Lower leg skin (tissue), 4 donors: ENCODE results near the gene SMCO3. TPM values are rescaled to one million over a fixed set of nuclear protein-coding genes. Genes with fewer than 3 reads are reported as not detected.

Source experiments
- DNase-seq, 2 donors: peaks; one replicate each; pipeline ENCODE4 v3.0.0-alpha.2; 2019; ENCODE audit warnings: low spot score in 2 of 2
- H3K4me3 ChIP-seq: fragments of 200-600 bp; sonication (generic); 2 replicates; pipeline ENCODE4 v1.5.1; 2017; ENCODE audit warnings: mild to moderate bottlenecking, low read depth; ENCODE audit not compliant: poor library complexity, severe bottlenecking
- CTCF ChIP-seq, 3 donors: fragments of 450-650 bp; IDR thresholded peaks; one replicate each; pipeline ENCODE4 v1.5.1; 2016; ENCODE audit warnings: antibody characterized with exemption in 3 of 3, mild to moderate bottlenecking in 3 of 3, moderate library complexity in 2 of 3
- POLR2A ChIP-seq, 2 donors: fragments of 450-650 bp; IDR thresholded peaks; one replicate each; pipeline ENCODE4 v1.6.1; 2016 to 2017; ENCODE audit warnings: antibody characterized with exemption in 2 of 2, mild to moderate bottlenecking in 1 of 2, moderate library complexity in 1 of 2
- WGBS, 2 donors: methylation state at CpG; one replicate each; pipeline ENCODE4 v1.1.5; 2018; 5-methylcytosine and 5-hydroxymethylcytosine counted together
- intact Hi-C: fragments of 100-400 bp; cut with DNase I; formaldehyde crosslinking; loops from one replicate; pipeline ENCODE4 v1.15.0; 2023; ENCODE audit warnings: low total_unique reads
- total RNA-seq, 4 donors: library from RNA; depleted of rRNA; stranded (reverse); fragments of >200 nt; gene quantifications; one replicate each; pipeline ENCODE4 v1.1.0, GENCODE V29; 2016

Gene SMCO3
- total RNA-seq, 4 donors from 2014 or later, result 0.34 TPM; not detected in 3

GRCh38 chr12:14774074-14774905 lies 39.7 kb downstream of the SMCO3 start:
- intact Hi-C loops, result no loop called here
- no peak for TF ChIP-seq CTCF (IDR thresholded peaks at IDR 0.05)
- peak in 1 of 2 donors; percentile 86 for TF ChIP-seq POLR2A (IDR thresholded peaks at IDR 0.05)
- peak; percentile 98 to 100 for DNase-seq
- WGBS, 2 donors, result 1% methylated on average over 48 to 49 of the region's 67 CpGs
- H3K4me3 ChIP-seq, result peak overlapping the region; percentile 81

- 16 to 20% methylated on average over 16 of the region's 16 CpGs for WGBS, 2 donors
- intact Hi-C loops, result no loop called here
- no peak overlapping the region for H3K4me3 ChIP-seq
- DNase-seq, result peak in 1 of 2 donors; percentile 38
- TF ChIP-seq CTCF (IDR thresholded peaks at IDR 0.05) (no peak), POLR2A (IDR thresholded peaks at IDR 0.05) (no peak)
Measured at GRCh38 chr12:14773685-14774073, 40.3 kb downstream of the SMCO3 start.

GRCh38 chr12:14772946-14773345 lies 41.0 kb downstream of the SMCO3 start:
- intact Hi-C loops, result no loop called here
- TF ChIP-seq POLR2A (IDR thresholded peaks at IDR 0.05), result no peak
- no peak for TF ChIP-seq CTCF (IDR thresholded peaks at IDR 0.05)
- 93 to 95% methylated on average over 5 of the region's 5 CpGs for WGBS, 2 donors
- no peak for DNase-seq
- no peak overlapping the region for H3K4me3 ChIP-seq

GRCh38 chr12:14771651-14772137 lies 42.3 kb downstream of the SMCO3 start:
- intact Hi-C loops, result no loop called here
- no peak overlapping the region for H3K4me3 ChIP-seq
- DNase-seq, result no peak
- WGBS, 2 donors, result 20 to 25% methylated on average over 6 of the region's 6 CpGs
- TF ChIP-seq CTCF (IDR thresholded peaks at IDR 0.05) (no peak), POLR2A (IDR thresholded peaks at IDR 0.05) (no peak)

GRCh38 chr12:14770496-14771461 lies 43.2 kb downstream of the SMCO3 start:
- intact Hi-C loops, result no loop called here
- 0 to 1% methylated on average over 31 to 44 of the region's 56 CpGs for WGBS, 2 donors
- DNase-seq, result peak; percentile 99
- no peak for TF ChIP-seq CTCF (IDR thresholded peaks at IDR 0.05)
- peak in 1 of 2 donors; percentile 89 for TF ChIP-seq POLR2A (IDR thresholded peaks at IDR 0.05)
- peak overlapping the region; percentile 78 for H3K4me3 ChIP-seq
